Peyer's patch (tissue), 4 donors: ENCODE results near the gene ANO10.

Experiments used
- CTCF ChIP-seq, 6 experiments: fragments of 450-650 bp in 4 of 6; fragments of 200-600 bp in 2 of 6; sonication (generic) in 1 of 6; IDR thresholded peaks; one replicate each; pipeline ENCODE4 v1.5.1; 2017 to 2019; ENCODE audit warnings: antibody characterized with exemption in 6 of 6, mild to moderate bottlenecking in 3 of 6, moderate library complexity in 1 of 6
- POLR2A ChIP-seq, 2 donors: fragments of 450-650 bp; IDR thresholded peaks; one replicate each; pipeline ENCODE4 v1.5.1; 2017; ENCODE audit warnings: antibody characterized with exemption in 2 of 2, mild to moderate bottlenecking in 2 of 2, moderate library complexity in 2 of 2

DNA sequence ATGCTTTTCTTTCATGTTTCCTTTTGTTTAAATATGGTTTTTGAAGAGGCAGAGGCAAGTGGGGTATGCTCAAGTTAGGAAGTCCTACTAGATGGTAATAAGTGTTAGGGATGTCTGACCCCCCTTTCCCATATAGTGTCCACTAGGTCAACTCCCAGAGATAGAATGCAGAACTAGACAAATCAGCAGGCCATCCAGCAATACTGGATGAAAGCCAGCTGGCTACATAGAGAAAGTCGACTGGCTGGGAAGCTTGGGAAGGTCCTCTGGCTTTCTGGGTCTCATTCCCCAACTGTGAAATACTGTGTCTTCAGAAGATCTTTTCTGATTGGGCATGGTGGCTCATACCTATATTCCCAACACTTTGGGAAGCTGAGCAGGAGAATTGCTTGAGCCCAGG lies 221.6 kb downstream of the ANO10 start:
- TF ChIP-seq CTCF (IDR thresholded peaks at IDR 0.05) (no peak), POLR2A (IDR thresholded peaks at IDR 0.05) (no peak)
